ENCODE data around the gene YPEL2.
"Not testable (repeated sequence)": the region's sequence is repeated elsewhere in the genome, so short reads cannot be mapped to it uniquely, and the experiment has no call there.

YPEL2 gene

GRCh38 chr17:59331129-59331928 is at the start of gene YPEL2:
Gene YPEL2, plus strand, starts transcription at chr17:59331655. Its CDS starts 21,755 bp downstream, at chr17:59353410.
- DNase-seq = peak; percentile 78

- no peak for DNase-seq
These were observed 47.1 kb upstream of the YPEL2 start for GRCh38 chr17:59284317-59284716.

GRCh38 chr17:59287452-59287851 is 44.0 kb upstream of the YPEL2 start:
- no peak for DNase-seq

- no peak for DNase-seq
These were observed 43.6 kb upstream of the YPEL2 start for GRCh38 chr17:59287891-59288290.

GRCh38 chr17:59289981-59290301 is 41.5 kb upstream of the YPEL2 start:
- no peak for DNase-seq

GRCh38 chr17:59290302-59290998 is 41.0 kb upstream of the YPEL2 start:
- DNase-seq = not testable (repeated sequence)

GRCh38 chr17:59292174-59292523 is 39.3 kb upstream of the YPEL2 start:
- no peak for DNase-seq

GRCh38 chr17:59296190-59296589 is 35.3 kb upstream of the YPEL2 start:
- DNase-seq = no peak

- DNase-seq = no peak
These were observed 32.9 kb upstream of the YPEL2 start for GRCh38 chr17:59298521-59298920.

GRCh38 chr17:59299400-59300092 is 31.9 kb upstream of the YPEL2 start:
- DNase-seq = no peak

GRCh38 chr17:59300941-59301340 is 30.5 kb upstream of the YPEL2 start:
- no peak for DNase-seq

GRCh38 chr17:59304811-59305210 is 26.6 kb upstream of the YPEL2 start:
- no peak for DNase-seq

- no peak for DNase-seq
These were observed 21.1 kb upstream of the YPEL2 start for GRCh38 chr17:59310263-59310920.

- peak; percentile 84 for DNase-seq
These were observed 20.4 kb upstream of the YPEL2 start for GRCh38 chr17:59311051-59311468.

GRCh38 chr17:59311521-59311920 is 19.9 kb upstream of the YPEL2 start:
- not testable (repeated sequence) for DNase-seq

- no peak for DNase-seq
These were observed 15.6 kb upstream of the YPEL2 start for GRCh38 chr17:59315866-59316265.

GRCh38 chr17:59327121-59327980 is 4.1 kb upstream of the YPEL2 start:
- no peak for DNase-seq

- DNase-seq = no peak
These were observed 3.5 kb upstream of the YPEL2 start for GRCh38 chr17:59327981-59328290.

- peak; percentile 99 for DNase-seq
These were observed 2.9 kb upstream of the YPEL2 start for GRCh38 chr17:59328601-59329000.

- DNase-seq = peak; percentile 86
These were observed 2.0 kb upstream of the YPEL2 start for GRCh38 chr17:59329176-59330052.

Data from NCI-H1694 treated with DMSO at 0.1 percent for 48 hours (cell line).